H1 (cell line): ENCODE data around the gene SPEF2.

Source experiments
- ATF2 ChIP-seq: IDR thresholded peaks from 2 replicates; pipeline ENCODE4 v1.6.1; 2012; ENCODE audit warnings: low read length, inconsistent platforms
- CHD2 ChIP-seq: IDR thresholded peaks from 2 replicates; pipeline ENCODE4 v1.6.1; 2012; ENCODE audit warnings: low read length, improper control_type of control experiment
- EP300 ChIP-seq, 2 experiments: IDR thresholded peaks; 1 replicate in 1 of 2; 2 replicates in 1 of 2; pipeline ENCODE4 v1.6.1; 2011 to 2012; ENCODE audit warnings: low read depth in 2 of 2, low read length in 2 of 2, mild to moderate bottlenecking in 2 of 2, borderline replicate concordance in 1 of 2, inconsistent platforms in 1 of 2, moderate library complexity in 1 of 2
- RNF2 ChIP-seq: fragments of 200-900, 300-1000 bp; sonication (generic); IDR thresholded peaks from 2 replicates; pipeline ENCODE4 v1.7.1; 2016; ENCODE audit warnings: borderline replicate concordance, low read depth, mild to moderate bottlenecking, antibody characterized with exemption, low read length; ENCODE audit not compliant: poor library complexity, severe bottlenecking; ENCODE audit errors: missing control alignments
- RXRA ChIP-seq: IDR thresholded peaks from 2 replicates; pipeline ENCODE4 v1.6.1; 2011; ENCODE audit warnings: low read depth, mild to moderate bottlenecking, low read length, moderate library complexity; ENCODE audit not compliant: insufficient read depth
- TF ChIP-seq, protein P1 (sequence below), 3 experiments: IDR thresholded peaks; 1 replicate in 2 of 3; 2 replicates in 1 of 3; pipeline versions ENCODE4 v1.5.1 to v1.6.1; 2011; ENCODE audit warnings: low read length in 3 of 3, mild to moderate bottlenecking in 3 of 3, inconsistent platforms in 2 of 3, low read depth in 1 of 3, moderate library complexity in 1 of 3; ENCODE audit not compliant: insufficient read depth in 1 of 3; ENCODE audit errors: control extremely low read depth in 1 of 3

DNA sequence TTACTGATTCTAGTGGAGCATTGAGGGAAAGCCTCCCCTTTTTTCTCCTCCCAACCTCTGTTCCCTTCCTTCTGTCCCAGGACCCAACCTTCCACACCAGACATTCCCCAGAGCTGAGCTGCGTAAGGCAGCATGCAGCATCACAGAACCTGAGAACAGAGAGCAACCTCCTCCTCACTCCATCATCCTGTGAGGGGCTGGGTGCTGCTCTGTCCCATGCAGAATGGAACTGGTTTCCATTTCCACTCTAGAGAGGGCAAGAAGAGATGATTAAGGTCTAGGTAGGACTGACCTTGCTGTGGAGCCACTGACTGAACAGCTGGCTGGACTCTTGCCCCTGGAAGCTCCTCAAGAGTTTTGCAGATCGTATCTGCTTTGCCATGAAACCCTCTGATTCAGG, 208.9 kb downstream of the SPEF2 start:
- TF ChIP-seq, protein P1, sequence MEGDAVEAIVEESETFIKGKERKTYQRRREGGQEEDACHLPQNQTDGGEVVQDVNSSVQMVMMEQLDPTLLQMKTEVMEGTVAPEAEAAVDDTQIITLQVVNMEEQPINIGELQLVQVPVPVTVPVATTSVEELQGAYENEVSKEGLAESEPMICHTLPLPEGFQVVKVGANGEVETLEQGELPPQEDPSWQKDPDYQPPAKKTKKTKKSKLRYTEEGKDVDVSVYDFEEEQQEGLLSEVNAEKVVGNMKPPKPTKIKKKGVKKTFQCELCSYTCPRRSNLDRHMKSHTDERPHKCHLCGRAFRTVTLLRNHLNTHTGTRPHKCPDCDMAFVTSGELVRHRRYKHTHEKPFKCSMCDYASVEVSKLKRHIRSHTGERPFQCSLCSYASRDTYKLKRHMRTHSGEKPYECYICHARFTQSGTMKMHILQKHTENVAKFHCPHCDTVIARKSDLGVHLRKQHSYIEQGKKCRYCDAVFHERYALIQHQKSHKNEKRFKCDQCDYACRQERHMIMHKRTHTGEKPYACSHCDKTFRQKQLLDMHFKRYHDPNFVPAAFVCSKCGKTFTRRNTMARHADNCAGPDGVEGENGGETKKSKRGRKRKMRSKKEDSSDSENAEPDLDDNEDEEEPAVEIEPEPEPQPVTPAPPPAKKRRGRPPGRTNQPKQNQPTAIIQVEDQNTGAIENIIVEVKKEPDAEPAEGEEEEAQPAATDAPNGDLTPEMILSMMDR (IDR thresholded peaks at IDR 0.05; ENCODE audit: control extremely low read depth in 1 of 3, insufficient read depth in 1 of 3, low read depth in 1 of 3, low read length in 3 of 3) = no peak
- TF ChIP-seq RXRA = no peak
- no peak for TF ChIP-seq ATF2
- TF ChIP-seq EP300 (IDR thresholded peaks at IDR 0.05; ENCODE audit: borderline replicate concordance in 1 of 2, low read depth in 2 of 2, low read length in 2 of 2) = no peak
- no peak for TF ChIP-seq CHD2
- TF ChIP-seq RNF2 = no peak
